KMS-11 (cell line): ENCODE measurements around the gene FAAP100.

ENCODE experiments used
- H2AFZ ChIP-seq: fragments of 200-600 bp; sonication (generic); 2 replicates; pipeline ENCODE4 v1.6.1; 2016; ENCODE audit warnings: antibody characterized with exemption, mixed run types, low read depth
- H3K27ac ChIP-seq: fragments of 200-600 bp; sonication (generic); 2 replicates; pipeline ENCODE4 v1.6.1; 2016; ENCODE audit warnings: mild to moderate bottlenecking, mixed run types
- H3K27me3 ChIP-seq: fragments of 200-600 bp; sonication (generic); 2 replicates; pipeline ENCODE4 v1.6.1; 2017; ENCODE audit warnings: mild to moderate bottlenecking, low read depth, mixed run types, moderate library complexity; ENCODE audit not compliant: insufficient read depth
- H3K36me3 ChIP-seq: fragments of 200-600 bp; sonication (generic); 2 replicates; pipeline ENCODE4 v1.6.1; 2017; ENCODE audit warnings: mild to moderate bottlenecking, mixed run types; ENCODE audit not compliant: insufficient read depth
- H3K4me1 ChIP-seq: fragments of 200-600 bp; sonication (generic); 2 replicates; pipeline ENCODE4 v1.6.1; 2016; ENCODE audit warnings: mild to moderate bottlenecking, low read depth, mixed run types; ENCODE audit not compliant: poor library complexity, severe bottlenecking
- H3K4me2 ChIP-seq: fragments of 200-600 bp; sonication (generic); 2 replicates; pipeline ENCODE4 v1.7.0; 2016; ENCODE audit warnings: mild to moderate bottlenecking, mixed run types
- H3K4me3 ChIP-seq: fragments of 200-600 bp; sonication (generic); IDR thresholded peaks from 2 replicates; pipeline ENCODE4 v1.6.1; 2017; ENCODE audit warnings: low read depth, low read length, mixed read lengths; ENCODE audit not compliant: insufficient read depth
- H3K79me2 ChIP-seq: fragments of 200-600 bp; sonication (generic); 2 replicates; pipeline ENCODE4 v1.6.1; 2016; ENCODE audit warnings: low read depth, mixed run types; ENCODE audit not compliant: insufficient read depth
- H3K9ac ChIP-seq: fragments of 200-600 bp; sonication (generic); 2 replicates; pipeline ENCODE4 v1.6.1; 2016; ENCODE audit warnings: mild to moderate bottlenecking, mixed run types
- H4K20me1 ChIP-seq: fragments of 200-600 bp; sonication (generic); 2 replicates; pipeline ENCODE4 v1.6.1; 2016; ENCODE audit warnings: mild to moderate bottlenecking, mixed run types; ENCODE audit not compliant: insufficient read depth
- TF ChIP-seq, protein P1 (sequence below): fragments of 200-600 bp; sonication (generic); conservative IDR thresholded peaks from 2 replicates; pipeline ENCODE4 v1.6.1; 2017; ENCODE audit warnings: low read depth, mild to moderate bottlenecking, antibody characterized with exemption, low read length, moderate library complexity, mixed read lengths

The FAAP100 gene

GRCh38 chr17:81493198-81494038, 58.7 kb downstream of the FAAP100 start:
- H3K36me3 ChIP-seq: no peaks in the 10 kb centered on the region
- no peaks in the 10 kb centered on the region for H4K20me1 ChIP-seq
- peaks cover 93% of the 10 kb centered on the region for H3K27me3 ChIP-seq
- no peak overlapping the region for H3K9ac ChIP-seq
- H2AFZ ChIP-seq: no peak overlapping the region
- TF ChIP-seq, protein P1, sequence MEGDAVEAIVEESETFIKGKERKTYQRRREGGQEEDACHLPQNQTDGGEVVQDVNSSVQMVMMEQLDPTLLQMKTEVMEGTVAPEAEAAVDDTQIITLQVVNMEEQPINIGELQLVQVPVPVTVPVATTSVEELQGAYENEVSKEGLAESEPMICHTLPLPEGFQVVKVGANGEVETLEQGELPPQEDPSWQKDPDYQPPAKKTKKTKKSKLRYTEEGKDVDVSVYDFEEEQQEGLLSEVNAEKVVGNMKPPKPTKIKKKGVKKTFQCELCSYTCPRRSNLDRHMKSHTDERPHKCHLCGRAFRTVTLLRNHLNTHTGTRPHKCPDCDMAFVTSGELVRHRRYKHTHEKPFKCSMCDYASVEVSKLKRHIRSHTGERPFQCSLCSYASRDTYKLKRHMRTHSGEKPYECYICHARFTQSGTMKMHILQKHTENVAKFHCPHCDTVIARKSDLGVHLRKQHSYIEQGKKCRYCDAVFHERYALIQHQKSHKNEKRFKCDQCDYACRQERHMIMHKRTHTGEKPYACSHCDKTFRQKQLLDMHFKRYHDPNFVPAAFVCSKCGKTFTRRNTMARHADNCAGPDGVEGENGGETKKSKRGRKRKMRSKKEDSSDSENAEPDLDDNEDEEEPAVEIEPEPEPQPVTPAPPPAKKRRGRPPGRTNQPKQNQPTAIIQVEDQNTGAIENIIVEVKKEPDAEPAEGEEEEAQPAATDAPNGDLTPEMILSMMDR: no peak
- H3K4me1 ChIP-seq: no peaks in the 10 kb centered on the region
- H3K27ac ChIP-seq: no peak overlapping the region
- no peak overlapping the region for H3K4me2 ChIP-seq
- no peak overlapping the region for H3K4me3 ChIP-seq
- H3K79me2 ChIP-seq: no peaks in the 10 kb centered on the region

DNA sequence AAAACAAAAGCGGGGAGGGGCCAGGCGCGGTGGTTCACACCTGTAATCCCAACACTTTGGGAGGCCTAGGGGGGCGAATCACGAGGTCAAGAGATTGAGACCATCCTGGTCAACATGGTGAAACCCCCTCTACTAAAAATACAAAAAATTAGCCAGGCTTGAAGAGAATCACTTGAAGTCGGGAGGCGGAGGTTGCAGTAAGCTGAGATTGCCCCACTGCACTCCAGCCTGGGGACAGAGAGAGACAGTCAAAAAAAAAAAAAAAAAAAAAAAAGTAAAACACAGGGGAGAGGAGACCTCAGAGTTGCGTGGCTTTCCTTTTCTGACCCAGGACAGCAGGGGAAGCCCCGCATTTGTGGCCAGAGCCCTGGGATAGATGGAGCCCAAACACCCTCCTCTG, 59.4 kb downstream of the FAAP100 start:
- Histone ChIP-seq H3K4me2 (no peak overlapping the region), H4K20me1 (no peaks in the 10 kb centered on the region)

DNA sequence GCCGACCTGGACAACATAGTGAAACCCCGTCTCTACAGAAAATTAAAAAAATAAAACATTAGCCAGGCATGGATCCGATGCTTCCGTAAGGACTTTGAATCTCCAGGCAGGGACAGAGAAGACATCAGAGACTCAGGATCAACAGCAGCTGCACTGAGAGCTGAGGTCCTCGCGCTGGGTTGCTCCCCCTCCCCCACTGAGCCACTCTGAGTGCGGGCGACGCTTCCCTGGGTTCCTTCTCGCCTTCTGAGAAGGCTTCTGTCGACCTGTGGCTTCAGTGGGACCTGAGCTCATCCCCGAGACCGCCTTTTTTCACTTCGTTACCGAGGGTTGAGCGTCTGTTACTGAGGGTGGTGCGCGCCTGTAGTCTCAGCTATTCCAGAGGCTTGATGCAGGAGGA, 60.0 kb downstream of the FAAP100 start:
- Histone ChIP-seq H3K4me2 (no peak overlapping the region), H4K20me1 (no peaks in the 10 kb centered on the region), H3K79me2 (no peaks in the 10 kb centered on the region), H3K36me3 (no peaks in the 10 kb centered on the region), H3K4me3 (no peak overlapping the region), H3K9ac (no peak overlapping the region), H2AFZ (no peak overlapping the region), H3K4me1 (no peaks in the 10 kb centered on the region), H3K27me3 (peaks cover 91% of the 10 kb centered on the region), H3K27ac (no peak overlapping the region)
- TF ChIP-seq, protein P1: no peak

More for the DNA sequence above, 59.4 kb downstream of the FAAP100 start:
- Histone ChIP-seq H3K4me3 (no peak overlapping the region), H3K27me3 (peaks cover 92% of the 10 kb centered on the region), H3K27ac (no peak overlapping the region), H3K4me1 (no peaks in the 10 kb centered on the region), H3K79me2 (no peaks in the 10 kb centered on the region), H2AFZ (no peak overlapping the region), H3K36me3 (no peaks in the 10 kb centered on the region), H3K9ac (no peak overlapping the region)
- TF ChIP-seq, protein P1: no peak

DNA sequence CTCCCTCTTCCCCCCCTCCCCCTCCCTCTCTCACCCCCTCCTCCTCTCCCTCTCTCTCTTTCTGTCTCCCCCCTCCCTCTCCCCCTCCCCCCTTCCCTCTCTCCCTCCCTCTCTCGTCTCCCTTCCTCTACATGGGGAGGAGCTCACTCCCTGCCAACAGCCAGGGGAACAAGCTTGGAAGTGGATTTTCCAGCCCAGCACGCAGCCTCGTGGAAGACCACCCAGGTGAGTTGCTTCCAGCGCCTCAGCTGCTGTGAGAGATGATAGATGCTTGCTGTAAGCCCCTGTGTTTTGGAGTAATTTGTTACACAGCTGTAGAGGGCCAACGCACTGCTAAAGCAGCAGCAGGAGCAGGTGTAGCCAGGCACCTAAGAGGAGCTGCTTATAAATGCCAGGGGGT, 60.4 kb downstream of the FAAP100 start:
- TF ChIP-seq, protein P1: no peak
- Histone ChIP-seq H3K79me2 (no peaks in the 10 kb centered on the region), H3K27me3 (peaks cover 91% of the 10 kb centered on the region), H3K4me1 (no peaks in the 10 kb centered on the region), H3K4me2 (no peak overlapping the region), H3K4me3 (no peak overlapping the region), H3K36me3 (no peaks in the 10 kb centered on the region), H3K27ac (no peak overlapping the region), H2AFZ (no peak overlapping the region), H4K20me1 (no peaks in the 10 kb centered on the region), H3K9ac (no peak overlapping the region)
